Stimulated activated CD4-positive, alpha-beta T cell treated with anti-CD3 and anti-CD28 coated beads, Interleukin-2, amount 100 ng/mL, for 24 hours (primary cell): ENCODE results near the gene JPT2.

ENCODE experiments used
- DNase-seq, 2 donors: peaks; one replicate each; pipeline ENCODE4 v3.0.0-alpha.2; 2020

The JPT2 gene

GRCh38 chr16:1677942-1678499 is at the start of gene JPT2:
TSS of gene JPT2 (plus strand) at chr16:1678279. CDS start at chr16:1678313, 34 bp downstream.
- DNase-seq = peak; percentile 96 to 97

- no peak for DNase-seq
Observed at GRCh38 chr16:1630450-1631213, 47.4 kb upstream of the JPT2 start.

- DNase-seq = no peak
Observed at GRCh38 chr16:1631230-1631629, 46.8 kb upstream of the JPT2 start.

GRCh38 chr16:1631931-1632637 is 46.0 kb upstream of the JPT2 start:
- DNase-seq = no peak

GRCh38 chr16:1632638-1632970 is 45.5 kb upstream of the JPT2 start:
- DNase-seq = no peak

GRCh38 chr16:1633310-1633709 is 44.8 kb upstream of the JPT2 start:
- no peak for DNase-seq

GRCh38 chr16:1634541-1634940 is 43.5 kb upstream of the JPT2 start:
- no peak for DNase-seq

- peak in 1 of 2 donors; percentile 12 for DNase-seq
Observed at GRCh38 chr16:1635070-1635469, 43.0 kb upstream of the JPT2 start.

- DNase-seq = no peak
Observed at GRCh38 chr16:1637526-1637925, 40.6 kb upstream of the JPT2 start.

GRCh38 chr16:1638757-1639156 is 39.3 kb upstream of the JPT2 start:
- no peak for DNase-seq

- no peak for DNase-seq
Observed at GRCh38 chr16:1639282-1639681, 38.8 kb upstream of the JPT2 start.

- no peak for DNase-seq
Observed at GRCh38 chr16:1639860-1640259, 38.2 kb upstream of the JPT2 start.

GRCh38 chr16:1640261-1640941 is 37.7 kb upstream of the JPT2 start:
- no peak for DNase-seq

- no peak for DNase-seq
Observed at GRCh38 chr16:1641261-1641660, 36.8 kb upstream of the JPT2 start.

GRCh38 chr16:1642148-1642547 is 35.9 kb upstream of the JPT2 start:
- no peak for DNase-seq

GRCh38 chr16:1642753-1643152 is 35.3 kb upstream of the JPT2 start:
- DNase-seq = no peak

- no peak for DNase-seq
Observed at GRCh38 chr16:1643521-1643920, 34.6 kb upstream of the JPT2 start.

GRCh38 chr16:1645914-1646525 is 32.1 kb upstream of the JPT2 start:
- DNase-seq = peak; percentile 18 to 46

- no peak for DNase-seq
Observed at GRCh38 chr16:1647856-1648255, 30.2 kb upstream of the JPT2 start.

- no peak for DNase-seq
Observed at GRCh38 chr16:1650131-1650530, 27.9 kb upstream of the JPT2 start.

- DNase-seq = no peak
Observed at GRCh38 chr16:1651094-1651973, 26.7 kb upstream of the JPT2 start.

GRCh38 chr16:1651974-1652312 is 26.1 kb upstream of the JPT2 start:
- no peak for DNase-seq
